GM19238 (cell line): ENCODE measurements around the gene CRACR2A.
A peak's percentile ranks its signal among the peaks of the same experiment; 100 is the strongest.

Source experiments
- DNase-seq: peaks from one replicate; pipeline ENCODE4 v3.0.0; 2011; ENCODE audit warnings: low spot score; ENCODE audit not compliant: insufficient read length

The CRACR2A gene, protein sequence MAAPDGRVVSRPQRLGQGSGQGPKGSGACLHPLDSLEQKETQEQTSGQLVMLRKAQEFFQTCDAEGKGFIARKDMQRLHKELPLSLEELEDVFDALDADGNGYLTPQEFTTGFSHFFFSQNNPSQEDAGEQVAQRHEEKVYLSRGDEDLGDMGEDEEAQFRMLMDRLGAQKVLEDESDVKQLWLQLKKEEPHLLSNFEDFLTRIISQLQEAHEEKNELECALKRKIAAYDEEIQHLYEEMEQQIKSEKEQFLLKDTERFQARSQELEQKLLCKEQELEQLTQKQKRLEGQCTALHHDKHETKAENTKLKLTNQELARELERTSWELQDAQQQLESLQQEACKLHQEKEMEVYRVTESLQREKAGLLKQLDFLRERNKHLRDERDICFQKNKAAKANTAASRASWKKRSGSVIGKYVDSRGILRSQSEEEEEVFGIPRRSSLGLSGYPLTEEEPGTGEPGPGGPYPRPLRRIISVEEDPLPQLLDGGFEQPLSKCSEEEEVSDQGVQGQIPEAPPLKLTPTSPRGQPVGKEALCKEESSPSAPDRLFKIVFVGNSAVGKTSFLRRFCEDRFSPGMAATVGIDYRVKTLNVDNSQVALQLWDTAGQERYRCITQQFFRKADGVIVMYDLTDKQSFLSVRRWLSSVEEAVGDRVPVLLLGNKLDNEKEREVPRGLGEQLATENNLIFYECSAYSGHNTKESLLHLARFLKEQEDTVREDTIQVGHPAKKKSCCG

DNA sequence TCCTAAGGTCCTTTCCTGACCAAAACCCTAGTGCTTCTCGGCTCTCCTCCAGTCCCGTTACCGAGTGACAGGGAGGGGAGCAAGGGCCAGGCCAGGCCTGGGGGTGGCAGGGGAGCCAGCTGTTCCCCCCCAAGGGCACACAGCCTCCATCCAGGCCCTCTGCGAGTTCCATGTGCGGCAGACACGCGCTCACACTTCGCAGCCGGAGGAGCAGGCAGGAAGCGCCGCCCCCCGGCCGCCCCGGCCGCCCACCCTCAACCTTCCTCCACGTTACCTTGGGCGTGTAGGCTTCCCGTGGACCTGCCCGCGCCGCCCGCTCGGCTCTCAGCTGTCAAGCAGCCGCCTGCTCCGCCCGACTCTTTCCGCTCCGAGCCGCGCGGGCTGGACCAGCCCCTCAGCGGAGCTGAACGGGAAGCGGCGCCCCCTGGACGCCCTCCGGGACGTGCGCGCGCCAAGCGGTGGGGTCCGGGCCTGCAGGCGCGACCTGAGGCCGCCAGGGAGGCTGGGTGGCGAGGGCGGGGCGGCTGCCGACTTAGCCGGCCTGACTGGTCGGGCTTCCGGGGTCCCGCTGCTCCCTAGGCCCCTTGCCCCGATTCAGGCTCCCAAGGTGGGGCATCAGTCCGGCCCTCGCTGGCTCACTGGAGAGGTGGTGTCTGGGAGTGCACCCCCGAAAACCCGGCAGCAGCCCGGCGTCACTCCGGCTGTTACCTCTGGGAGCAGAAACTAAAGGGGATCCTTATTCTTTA, at the start of gene CRACR2A:
CRACR2A (minus strand) TSS at position 369 of the 746 bp plus-strand sequence. CDS start 56,110 bp downstream, outside the sequence.
- peak; percentile 84 for DNase-seq

DNA sequence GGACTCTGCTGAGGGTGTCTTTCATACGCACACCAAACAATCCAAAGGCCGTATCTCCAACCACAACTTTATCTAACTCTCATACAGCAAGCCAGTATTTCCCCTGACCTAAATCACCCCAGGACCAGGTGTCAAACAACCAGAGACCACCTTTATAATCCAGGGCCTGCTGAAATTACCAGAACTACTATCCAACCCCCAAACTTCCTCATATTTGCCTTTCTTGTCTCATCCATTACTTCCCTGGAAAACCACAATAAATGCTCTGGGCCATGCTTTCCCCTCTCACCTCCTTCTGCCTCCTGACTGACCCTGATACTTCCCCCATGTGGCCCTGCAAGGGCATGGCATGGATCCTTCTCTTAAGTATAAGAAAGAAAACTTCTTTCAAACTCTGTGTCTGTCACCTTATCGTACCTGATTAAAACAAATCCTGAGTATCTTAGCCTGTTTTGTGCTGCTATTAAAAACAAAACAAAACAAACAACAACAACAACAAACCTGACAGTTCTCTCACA, 44.7 kb upstream of the CRACR2A start:
- no peak for DNase-seq

DNA sequence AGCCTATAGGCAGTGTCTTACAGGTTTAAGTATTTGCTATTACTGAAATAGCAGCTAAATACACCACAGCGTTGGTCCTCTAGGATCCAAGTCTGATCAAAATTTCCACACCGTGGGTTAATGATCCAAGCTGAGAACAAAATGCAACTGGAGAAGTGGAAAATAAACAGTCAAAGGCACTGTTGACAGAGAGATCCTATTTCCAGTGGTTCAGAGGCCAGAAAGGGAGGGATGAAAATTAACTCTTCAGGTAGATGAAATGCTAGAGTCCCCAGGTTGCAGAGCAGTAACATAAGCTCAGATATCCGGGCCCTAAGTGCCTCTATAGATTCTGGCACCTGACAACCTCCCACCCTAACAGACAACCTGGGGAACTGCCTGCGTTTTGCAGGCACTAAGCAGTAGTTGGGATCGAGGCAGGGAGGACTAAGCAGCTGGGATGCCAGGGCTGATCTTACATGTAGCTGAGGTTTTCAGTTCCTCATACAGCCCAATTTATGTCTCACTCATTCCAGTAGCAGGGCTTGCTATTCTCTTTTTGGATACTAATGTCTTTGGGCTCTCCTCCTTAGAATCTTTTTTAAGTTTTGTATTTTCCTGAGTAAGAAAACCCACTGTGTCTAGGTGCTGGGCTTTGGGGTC, 42.7 kb upstream of the CRACR2A start:
- no peak for DNase-seq

DNA sequence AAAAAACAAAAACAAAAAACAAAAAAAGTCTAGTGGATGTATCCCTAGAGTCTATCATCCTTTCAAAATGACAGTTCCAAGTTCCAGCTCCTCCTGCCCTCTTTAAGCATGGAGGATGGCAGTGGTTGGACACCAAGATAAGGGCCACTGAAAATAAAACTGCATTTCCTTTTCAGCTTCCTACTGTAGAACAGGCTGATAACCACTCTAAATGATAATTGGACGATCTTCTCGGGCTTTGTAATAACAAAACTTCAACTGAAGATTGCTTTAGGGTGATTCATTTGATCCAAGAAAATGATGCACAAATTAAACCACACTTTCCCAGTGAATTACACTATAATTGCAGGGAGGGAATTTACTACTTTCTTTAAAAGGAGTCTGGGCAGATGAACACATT, 42.2 kb upstream of the CRACR2A start:
- no peak for DNase-seq

DNA sequence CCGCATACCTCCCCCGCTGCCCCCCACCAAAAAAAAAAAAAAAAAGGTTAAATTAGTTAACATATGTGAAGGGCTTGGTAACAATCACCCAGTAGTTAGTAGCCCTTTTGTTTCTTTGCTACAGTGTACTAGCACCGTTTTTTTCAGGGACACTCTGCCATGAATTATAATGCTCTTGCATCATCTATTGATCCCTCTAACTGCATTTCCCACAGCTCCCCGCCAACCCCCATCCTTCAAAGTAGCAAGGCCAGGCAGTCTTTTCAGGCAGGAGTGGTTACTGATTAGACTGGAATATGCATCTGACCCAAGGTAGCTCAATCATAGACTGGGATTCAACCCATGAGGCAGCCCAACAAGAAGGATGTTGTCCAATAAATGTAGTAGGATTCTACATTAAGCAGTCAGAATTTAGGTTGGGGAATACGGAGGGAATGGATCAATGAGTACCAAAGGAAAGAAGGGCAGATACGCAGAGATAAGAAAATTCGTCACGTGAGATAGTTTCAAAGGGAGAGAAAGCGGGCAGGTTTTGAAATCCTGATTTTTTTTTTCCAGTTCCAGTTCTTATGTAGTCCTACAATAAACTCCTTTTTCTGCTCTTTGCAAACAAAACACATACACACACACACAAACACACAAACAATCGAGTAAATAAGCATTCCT, 39.8 kb upstream of the CRACR2A start:
- no peak for DNase-seq

DNA sequence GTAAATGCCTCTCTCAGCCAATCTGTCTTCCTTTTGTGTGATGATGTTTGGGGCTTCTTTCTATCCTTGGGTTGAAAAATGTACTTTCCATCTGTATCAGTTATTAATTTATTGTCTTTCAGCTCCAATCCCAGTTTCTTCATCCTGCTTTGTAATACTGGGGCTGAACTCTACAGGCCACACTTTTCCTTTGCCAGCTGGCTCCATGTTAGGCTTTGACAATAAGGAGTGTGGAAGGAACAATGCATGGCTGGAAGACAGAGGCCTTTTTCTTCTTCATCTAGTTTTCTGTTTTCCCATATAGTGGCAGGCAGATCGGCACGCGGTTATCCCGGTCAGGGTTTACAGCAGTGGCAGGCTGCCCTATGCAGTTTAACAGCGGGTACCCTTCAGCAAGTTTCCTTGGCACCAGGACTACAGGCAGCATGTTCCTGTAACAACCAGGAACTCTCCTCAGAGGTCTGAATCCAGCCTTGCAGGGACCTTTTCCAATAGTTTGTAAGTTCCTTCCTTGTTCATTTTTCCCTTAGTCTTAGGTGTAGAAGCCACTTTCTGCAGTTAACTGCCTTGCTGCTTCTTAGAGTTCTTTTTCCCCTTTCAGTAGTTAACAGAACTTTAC, 38.5 kb upstream of the CRACR2A start:
- DNase-seq = no peak

DNA sequence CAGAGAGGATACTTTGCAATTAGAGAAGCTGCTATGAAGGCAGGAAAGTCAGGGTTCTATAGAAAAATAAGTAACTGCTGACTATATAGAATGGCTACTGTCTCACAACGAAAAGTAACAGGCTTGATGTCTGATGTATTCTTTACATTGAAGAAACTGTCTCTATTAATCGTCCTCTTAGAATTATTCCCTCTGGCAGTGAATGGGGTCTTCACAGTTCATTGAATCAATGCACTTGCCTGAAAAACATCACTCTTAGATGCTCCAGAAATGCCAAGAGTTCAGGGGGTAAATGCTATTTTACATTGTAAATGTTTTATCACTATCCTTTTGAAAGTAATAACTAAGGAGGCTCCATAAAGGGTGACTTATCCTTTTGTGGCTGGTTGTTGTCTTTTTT, 37.7 kb upstream of the CRACR2A start:
- no peak for DNase-seq

DNA sequence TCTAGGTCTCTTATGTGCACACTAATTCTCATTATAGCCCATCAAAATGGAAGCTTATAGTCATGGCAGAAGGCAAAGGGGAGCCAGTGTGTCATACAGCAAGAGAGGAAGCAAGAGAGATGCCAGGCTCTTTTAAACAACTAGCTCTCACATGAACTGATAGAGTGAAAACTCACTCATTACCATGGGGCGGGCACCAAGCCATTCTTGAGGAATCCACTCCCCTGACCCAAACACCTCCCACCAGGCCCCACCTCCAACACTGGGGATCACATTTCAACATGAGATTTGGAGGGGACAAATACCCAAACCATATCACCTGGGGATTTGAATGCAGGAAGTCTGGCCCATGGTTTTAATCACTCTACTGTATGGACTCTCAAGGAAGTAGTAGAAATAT, 36.9 kb upstream of the CRACR2A start:
- no peak for DNase-seq

DNA sequence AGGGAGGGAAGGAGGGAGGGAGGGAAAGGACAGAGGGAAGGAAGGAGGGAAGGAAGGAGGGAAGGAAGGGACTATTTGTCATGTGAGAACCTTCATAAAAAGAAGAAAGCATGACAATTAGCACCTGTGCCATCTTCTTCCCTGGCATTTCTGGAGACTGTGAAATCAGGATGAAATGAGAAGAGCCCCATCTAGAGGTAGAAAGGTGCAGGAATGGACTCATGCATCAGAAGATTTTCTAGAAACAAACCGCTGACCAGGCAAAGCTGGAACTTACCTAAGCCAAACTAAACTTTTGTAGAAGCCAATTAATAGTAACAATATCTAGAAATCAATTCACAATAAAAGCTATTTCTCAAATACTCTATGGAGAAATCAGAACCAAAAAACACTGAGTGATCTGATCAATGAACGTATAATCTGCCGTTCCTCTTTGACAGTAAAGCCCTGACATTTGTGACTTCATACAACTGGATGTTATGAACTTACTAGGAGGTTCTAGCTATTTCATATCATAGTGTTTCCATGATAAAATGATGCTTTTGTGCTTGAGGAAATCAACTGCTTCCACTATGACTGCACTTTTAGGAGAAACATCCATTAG, 24.4 kb upstream of the CRACR2A start:
- no peak for DNase-seq

DNA sequence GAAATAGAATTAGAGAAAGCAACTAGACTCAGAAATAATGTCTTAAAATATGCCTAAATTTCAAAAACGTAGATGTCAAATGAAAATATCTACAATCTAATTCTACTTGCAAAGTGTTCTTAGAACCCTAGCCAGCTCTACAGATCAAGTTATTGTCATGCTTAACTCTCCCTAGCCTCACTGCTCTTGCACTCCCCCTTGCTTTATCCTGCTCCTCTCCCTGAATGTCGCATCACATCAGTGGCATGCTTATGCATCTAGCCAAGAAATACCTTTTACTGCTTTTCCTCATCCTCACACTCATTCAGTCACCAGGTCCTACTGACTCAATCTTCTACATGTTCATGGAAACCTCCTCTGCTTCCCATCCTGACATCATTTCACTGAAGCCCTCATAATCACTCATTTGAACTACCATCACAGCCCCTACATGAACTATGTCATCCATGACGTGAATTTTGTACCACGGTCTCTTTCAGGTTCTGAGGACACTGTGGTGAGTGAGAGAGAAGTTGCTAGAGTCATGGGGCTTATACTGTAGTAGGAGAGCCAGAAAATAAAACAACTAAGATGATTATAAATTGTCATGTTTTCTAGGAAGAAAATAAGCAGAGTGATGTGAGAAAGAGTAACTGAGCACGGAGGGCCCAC, 22.6 kb upstream of the CRACR2A start:
- DNase-seq = no peak

DNA sequence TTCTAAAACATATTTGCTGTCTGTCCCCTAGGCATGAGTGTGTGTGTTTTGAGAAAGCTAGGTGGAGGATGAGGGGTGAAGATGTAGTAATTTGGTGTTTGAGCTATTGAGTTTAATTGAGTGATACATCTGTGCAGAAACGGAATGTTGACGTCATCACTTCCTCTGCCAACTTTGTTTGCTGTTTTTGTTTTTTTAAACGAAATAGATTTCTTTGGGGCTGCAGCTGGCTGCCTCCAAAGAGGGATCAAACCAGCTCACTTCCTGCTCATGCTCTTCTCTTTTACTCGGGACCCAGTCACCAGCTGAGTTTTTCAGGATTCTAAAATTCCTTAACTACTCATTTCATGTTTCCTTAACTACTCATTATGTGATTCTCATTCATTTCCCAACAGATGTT, 19.5 kb upstream of the CRACR2A start:
- no peak for DNase-seq

DNA sequence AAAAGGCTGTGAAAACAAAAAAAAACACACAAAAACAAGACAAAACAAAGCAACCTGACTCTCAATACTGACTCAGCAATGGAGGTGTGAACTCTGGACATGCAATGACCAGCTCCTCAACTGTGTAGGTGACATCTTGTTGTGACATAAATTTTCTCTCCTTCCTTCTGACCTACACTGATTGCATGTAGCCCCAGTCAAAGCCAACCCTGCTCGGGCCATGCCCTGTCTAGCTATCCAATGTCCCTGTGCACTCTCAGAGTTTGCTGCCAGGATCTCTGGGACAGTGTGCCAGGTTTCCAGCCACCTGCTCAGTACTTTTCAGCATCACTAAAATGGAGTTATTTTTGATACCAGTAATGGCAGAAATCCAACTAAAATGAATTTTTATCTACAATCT, 18.9 kb upstream of the CRACR2A start:
- no peak for DNase-seq

DNA sequence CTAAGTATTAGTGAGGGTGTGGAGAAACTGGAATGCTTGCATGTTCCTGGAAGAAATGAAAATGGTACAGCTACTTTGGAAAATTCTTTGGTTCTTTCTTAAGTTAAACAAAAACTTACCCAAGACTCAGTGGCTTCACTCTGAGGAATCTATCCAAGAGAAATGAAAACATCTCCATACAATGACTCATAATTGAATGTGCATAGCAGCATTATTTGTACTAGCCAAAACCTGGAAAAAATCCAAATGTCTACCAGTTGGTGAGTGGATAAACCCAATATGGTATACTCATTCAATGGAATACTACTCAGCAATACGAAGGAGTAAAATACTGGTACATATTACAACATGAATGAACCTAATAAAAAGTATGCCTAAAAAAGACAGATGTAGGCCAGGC, 18.0 kb upstream of the CRACR2A start:
- no peak for DNase-seq

DNA sequence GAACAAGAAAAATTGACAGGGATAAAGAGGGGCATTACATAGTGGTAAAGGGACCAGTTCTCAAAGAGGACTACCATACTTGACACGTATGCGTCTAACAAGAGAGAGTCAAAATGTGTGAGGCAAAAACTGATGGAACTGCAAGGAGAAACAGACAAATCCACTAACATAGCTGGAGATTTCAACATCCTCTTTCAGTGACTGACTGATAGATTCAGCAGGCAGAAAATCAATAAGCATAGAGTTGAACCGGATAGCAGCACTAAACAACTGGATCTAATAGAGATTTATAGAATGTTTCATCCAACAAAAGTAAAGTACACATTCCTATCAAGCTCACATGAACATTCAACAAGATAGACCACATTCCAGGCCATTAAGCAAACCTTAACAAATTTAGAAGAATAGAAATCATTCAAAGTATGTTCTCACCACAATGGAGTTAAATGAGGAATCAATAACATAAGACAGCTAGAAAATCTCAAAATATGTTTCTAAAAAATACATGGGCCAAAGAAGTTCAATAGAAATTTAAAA, 16.1 kb upstream of the CRACR2A start:
- DNase-seq = no peak

DNA sequence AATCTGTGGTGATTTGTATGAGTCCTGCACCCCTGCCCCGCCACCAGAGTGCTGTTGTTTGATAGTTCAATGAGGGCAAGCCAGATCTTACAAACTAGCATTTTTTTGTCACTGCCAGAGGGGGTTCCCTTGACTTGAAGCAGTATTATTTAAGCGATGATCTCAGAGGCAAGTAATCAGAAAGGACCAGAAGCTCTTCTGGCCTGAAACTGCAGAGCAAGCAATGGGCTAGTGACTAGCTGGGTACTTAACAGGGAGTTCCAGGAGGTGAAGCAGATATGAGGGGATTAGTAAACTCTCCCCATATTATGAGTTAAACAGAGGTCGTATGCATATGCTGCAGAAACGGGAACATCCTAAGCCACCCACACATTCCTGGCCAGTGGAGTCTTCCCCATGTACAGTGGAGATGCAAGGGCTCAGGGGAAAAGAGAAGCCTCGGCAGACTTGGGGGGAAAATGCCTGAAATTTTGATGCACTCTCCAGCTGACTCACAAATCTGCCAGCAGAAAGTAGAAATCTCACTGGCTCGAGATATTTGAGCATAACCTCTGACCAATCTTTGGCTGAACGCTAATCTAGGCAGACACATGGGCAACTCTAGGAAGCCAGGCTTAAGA, 8.3 kb upstream of the CRACR2A start:
- no peak for DNase-seq

DNA sequence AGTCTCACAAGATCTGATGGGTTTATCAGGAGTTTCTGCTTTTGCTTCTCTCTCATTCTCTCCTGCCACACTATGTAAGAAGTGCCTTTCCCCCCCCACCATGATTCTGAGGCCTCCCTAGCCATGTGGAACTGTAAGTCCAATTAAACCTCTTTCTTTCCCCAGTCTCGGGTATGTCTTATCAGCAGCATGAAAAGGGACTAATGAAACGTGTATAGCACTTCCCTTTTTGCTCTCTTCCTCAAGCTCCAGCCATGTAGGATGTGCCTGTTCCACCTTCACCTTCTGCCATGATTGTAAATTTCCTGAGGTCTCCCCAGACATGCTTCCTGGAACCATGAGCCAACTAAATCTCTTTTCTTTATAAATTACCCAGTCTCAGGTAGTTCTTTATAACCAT, 7.0 kb upstream of the CRACR2A start:
- DNase-seq = no peak

DNA sequence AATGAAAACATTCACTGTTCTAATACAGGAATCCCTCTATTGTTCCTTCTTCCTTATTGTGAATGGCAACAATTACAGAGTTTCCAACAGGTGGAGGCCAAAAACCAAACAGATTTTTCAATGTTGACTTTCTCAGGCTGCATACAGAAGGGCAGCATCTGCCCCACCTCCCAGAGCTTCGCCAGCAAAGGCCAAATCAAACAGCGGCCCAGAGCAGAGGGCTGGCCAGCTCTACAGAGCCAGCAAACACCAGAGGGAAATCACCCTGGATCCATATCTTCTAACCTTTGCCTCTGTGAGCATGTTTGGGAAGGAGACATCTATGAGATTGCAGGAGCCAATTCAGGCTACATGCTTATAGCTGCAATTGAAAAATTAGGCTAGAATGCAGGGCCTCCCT, 4.4 kb upstream of the CRACR2A start:
- no peak for DNase-seq

DNA sequence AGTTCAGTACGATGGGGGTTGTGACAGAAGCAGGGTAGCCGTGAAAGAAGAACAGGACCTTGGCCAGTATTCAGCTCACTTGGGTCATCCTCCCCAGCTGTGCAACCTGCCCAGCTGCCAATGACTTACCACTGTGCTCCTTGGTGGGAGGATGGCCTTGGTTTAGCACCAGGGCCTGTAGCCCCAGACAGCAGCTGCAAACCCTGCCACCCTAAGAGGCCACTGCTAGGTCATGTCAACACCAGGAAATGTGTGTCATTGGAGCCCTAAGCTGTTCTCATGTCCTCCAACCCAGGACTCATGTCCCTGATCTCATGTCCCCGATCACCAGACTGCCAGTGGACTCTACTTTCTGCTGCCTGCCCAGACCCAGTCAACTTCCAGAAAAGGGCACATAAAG, 3.0 kb upstream of the CRACR2A start:
- DNase-seq = no peak
